GM21390 (cell line): ENCODE data around the gene VSNL1.

Experiments used
- ATAC-seq: cut with Tn5 transposase; IDR thresholded peaks from one replicate; pipeline ENCODE4 v1.9.1; 2021; ENCODE audit not compliant: unreplicated experiment

Gene VSNL1

GRCh38 chr2:17610521-17610920, 70.0 kb downstream of the VSNL1 start:
- no peak for ATAC-seq

DNA sequence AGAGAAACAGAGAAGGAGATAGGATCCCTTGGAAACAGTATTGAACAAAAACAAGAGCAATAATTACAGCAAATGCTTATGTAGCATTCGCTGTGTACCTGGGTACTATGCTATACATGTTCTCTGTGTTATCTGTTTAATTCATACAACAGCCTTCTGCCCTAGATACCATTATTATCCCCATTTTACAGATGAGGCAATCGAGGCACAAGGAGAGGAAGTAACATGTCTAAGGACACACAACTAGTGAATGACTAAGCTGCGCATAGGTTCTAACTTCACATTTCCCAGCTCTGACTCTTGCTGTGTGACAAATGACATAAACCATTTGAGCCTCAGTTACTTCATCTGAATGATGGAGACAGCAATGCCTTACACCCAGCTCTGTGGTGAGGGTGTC, 70.5 kb downstream of the VSNL1 start:
- ATAC-seq, result no peak

DNA sequence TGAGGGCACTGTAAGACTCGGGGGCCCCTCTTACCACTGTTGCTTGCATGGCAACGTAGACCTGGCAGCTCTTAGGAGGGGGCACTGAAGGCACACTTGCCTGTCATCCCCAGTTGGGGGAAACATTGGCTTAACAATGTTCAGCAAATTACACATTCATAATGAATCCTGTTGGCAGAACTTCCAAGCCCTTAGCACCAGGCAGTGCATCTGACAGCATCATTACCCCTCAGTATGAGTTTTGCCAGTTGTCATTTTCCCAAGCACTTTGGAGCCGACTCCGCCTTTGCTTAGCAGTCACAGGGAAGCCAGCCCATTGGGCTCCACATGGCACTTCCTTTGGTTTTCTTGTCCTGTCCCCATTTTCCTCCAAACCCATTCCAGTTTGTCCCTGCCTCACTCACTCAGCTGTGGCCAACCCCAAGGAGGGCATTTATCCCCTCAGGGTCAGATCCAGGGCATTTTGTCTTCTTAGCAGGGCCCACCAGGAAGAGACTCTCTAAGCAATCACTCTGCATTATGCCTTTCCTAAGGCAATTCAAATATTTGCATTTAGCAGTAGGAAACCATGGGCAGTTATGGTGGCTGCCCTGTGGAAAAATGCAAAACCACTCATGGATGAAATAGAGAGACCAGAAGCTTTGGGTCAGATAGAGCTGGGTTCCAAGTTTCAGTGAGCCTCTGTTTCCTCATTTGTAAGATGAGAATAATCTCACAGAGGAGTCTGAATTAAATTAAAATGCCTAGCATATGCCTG, 73.9 kb downstream of the VSNL1 start:
- no peak for ATAC-seq

- no peak for ATAC-seq
Observed at GRCh38 chr2:17615147-17615546, 74.7 kb downstream of the VSNL1 start.

GRCh38 chr2:17615728-17616351, 75.3 kb downstream of the VSNL1 start:
- no peak for ATAC-seq

DNA sequence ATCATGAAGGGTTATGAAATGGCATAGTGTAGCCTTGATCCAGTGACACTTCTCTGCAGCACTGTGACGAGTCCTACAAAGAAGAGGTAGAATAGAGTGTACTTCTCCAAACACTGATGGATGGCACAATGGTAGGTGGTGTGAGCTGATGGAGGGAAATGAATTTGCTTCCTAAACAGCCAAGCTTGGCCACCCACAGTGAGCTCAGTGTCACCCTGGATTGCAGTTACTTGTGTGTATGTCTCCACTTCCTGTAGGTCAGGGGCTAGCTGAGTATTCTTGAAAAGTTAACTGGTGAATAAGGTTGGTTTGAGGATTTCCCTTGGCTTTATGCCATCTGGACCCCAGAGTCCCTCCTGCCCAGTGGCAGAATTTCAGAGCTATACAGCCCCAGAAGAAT, 75.9 kb downstream of the VSNL1 start:
- no peak for ATAC-seq

DNA sequence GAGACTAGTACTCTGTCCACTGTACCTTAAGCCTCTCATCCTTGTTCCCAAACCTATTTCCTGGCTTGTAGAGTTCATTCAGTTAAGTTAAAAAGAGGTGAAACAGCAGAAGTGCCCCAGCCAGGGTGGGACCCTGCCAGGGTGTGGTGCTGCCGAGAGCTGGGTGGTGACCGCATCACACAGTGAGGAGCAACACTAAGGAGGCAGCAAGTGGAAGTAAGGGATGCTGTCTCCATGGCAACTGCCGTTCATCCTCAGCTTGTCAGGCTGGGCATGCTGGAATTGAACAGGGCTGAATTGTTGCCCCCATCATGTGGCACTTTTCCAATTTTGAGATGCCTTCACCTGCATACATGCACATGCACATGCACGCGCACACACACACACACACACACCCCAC, 77.0 kb downstream of the VSNL1 start:
- ATAC-seq, result no peak

DNA sequence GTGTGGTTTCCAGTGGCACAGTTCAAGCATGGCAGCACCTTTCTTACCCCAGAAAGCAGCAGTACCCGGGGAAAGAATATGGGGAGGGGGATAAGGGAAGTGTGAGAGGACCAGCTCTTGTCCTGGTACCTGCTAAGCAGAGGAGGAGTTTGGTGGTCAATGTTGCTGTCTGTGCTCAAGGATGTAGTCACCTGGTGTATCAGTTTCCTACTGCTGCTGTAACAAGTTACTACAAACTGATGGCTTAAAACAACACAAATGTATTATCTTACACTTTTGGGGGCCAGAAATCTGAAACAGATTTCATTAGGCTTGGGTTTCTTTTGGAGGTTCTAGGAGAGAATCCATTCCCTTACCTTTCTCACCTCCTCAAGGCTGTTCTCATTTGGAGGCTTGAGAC, 77.5 kb downstream of the VSNL1 start:
- no peak for ATAC-seq

- ATAC-seq, result no peak
Observed at GRCh38 chr2:17620280-17620679, 79.8 kb downstream of the VSNL1 start.

- ATAC-seq, result no peak
Observed at GRCh38 chr2:17620841-17621240, 80.3 kb downstream of the VSNL1 start.

DNA sequence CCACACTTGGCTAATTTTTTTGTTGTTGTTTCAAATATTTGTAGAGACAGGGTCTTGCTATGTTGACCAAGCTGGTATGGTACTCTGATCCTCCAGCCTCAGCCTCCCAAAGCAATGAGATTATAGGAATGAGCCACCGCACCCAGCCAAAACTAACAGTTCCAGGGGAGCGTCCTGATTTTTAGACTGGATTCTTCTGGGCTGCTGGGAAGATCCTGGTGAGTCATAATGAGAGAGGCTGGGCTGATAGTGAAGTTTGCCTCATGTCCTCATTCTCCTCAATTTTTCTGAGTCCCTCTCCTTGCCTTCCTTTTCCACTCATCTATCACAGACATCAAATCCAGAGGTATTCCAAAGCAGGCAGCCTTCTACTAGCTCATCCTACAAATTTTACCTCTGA, 81.3 kb downstream of the VSNL1 start:
- no peak for ATAC-seq

- ATAC-seq, result no peak
Observed at GRCh38 chr2:17625446-17625845, 85.0 kb downstream of the VSNL1 start.

- ATAC-seq, result no peak
Observed at GRCh38 chr2:17626986-17627385, 86.5 kb downstream of the VSNL1 start.

GRCh38 chr2:17627434-17627833, 86.9 kb downstream of the VSNL1 start:
- no peak for ATAC-seq

GRCh38 chr2:17628349-17629261, 88.1 kb downstream of the VSNL1 start:
- ATAC-seq, result no peak

DNA sequence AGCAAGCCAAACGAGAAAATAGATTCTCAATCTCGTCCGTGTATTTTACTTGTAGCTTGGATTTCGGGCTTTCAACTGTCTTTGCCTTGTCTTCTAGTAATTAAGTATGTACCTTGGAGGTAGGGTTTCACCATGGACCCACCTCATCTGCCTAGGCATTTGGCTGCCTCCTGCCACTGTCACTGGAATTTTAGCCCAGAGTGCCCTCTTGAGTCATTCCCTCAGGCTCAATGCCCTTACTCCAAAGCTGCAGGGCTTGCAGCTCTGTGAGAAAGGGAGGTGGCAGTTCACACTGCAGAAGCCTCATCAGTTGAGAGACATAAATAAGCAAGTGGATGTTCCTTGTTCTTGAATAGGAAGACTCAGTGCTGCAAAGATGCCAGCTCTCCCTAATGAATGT, 89.6 kb downstream of the VSNL1 start:
- ATAC-seq, result no peak

DNA sequence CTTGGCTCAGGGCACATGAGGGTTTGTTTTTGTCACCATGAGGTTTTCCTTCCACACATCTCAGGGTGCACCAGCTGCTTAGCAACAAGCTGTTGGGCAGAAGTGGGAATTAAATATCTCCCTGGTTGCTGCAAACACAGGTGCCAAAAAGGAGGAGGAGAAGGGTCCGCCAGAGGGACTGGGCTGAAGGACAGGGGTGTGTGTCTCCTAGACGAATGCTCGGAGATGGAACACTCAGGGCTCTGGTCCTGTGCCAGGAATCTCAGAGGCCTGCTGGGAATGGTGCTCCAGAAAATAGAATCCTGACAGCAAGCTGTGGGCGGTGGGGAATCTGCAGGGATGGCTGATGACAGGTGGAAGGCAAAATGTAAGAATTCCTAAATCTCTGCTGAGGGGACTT, 94.5 kb downstream of the VSNL1 start:
- no peak for ATAC-seq

DNA sequence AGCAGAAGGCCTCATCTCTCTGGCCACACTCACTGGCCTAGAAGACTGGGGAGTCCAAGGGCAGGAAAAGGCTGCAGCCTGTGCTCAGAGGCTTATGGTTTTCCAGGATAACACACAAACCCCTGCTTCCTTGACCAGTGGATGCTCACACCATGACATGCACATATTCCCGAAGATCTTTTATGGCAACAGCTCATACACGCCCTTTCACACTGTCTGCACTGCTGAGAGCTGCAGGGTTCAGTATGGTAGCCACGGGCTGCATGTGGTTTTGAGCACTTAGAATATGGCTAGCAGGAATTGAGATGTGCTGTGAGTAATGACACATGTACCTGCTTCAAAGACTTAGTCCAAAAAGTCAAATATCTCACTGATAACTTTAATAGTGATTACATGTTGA, 95.8 kb downstream of the VSNL1 start:
- ATAC-seq, result no peak

- no peak for ATAC-seq
Observed at GRCh38 chr2:17637131-17637906, 96.8 kb downstream of the VSNL1 start.

DNA sequence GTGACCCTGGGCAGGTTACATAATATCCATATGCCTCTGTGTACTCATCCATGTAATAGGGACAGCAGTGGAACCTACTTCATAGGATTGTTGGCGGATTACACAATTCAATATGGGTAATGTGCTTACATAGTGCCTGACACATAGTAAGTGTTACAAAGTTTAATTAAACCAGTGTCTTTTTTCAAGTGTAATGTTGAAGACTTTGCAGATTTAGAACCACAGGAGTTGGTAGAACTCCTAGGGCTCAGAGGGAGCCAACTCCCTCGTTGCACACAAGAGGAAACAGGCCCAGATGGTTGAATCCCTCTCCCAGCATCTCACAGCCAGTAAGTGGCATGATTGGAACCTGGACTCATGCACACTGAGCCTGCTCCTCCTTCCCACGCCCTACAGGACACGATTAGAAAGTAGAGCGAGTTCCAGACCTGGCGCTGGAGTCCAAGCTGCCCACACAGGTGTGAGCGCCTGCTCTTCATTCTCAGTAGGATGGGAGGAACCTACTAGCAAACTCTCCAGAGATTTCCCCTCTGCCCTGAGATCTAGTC, 97.8 kb downstream of the VSNL1 start:
- ATAC-seq, result no peak

GRCh38 chr2:17640406-17640805, 99.9 kb downstream of the VSNL1 start:
- no peak for ATAC-seq
